Parathyroid adenoma (tissue), 2 donors: Measurements from ENCODE around the gene PRICKLE2.

Experiments
- H2AFZ ChIP-seq: fragments of 300-600 bp; sonication (generic); one replicate; pipeline ENCODE4 v1.7.0; 2017; ENCODE audit warnings: antibody characterized with exemption, mild to moderate bottlenecking
- H3K27ac ChIP-seq: fragments of 300-600 bp; sonication (generic); one replicate; pipeline ENCODE4 v1.7.0; 2017
- H3K27me3 ChIP-seq: fragments of 300-600 bp; sonication (generic); one replicate; pipeline ENCODE4 v1.7.0; 2017; ENCODE audit warnings: low read length; ENCODE audit not compliant: control insufficient read depth, insufficient read depth
- H3K36me3 ChIP-seq: fragments of 300-600 bp; sonication (generic); one replicate; pipeline ENCODE4 v1.7.0; 2017; ENCODE audit warnings: low read length; ENCODE audit not compliant: control insufficient read depth, insufficient read depth
- H3K4me1 ChIP-seq: fragments of 300-600 bp; sonication (generic); one replicate; pipeline ENCODE4 v1.7.0; 2017; ENCODE audit warnings: control low read depth
- H3K4me2 ChIP-seq: fragments of 300-600 bp; sonication (generic); one replicate; pipeline ENCODE4 v1.7.0; 2017; ENCODE audit warnings: low read length
- H3K4me3 ChIP-seq: fragments of 300-600 bp; sonication (generic); one replicate; pipeline ENCODE4 v1.7.0; 2017; ENCODE audit warnings: low read depth, low read length
- H3K79me2 ChIP-seq: fragments of 300-600 bp; sonication (generic); one replicate; pipeline ENCODE4 v1.7.0; 2017; ENCODE audit warnings: control low read depth
- H3K9ac ChIP-seq: fragments of 300-600 bp; sonication (generic); one replicate; pipeline ENCODE4 v1.7.0; 2017; ENCODE audit warnings: mild to moderate bottlenecking
- H3K9me3 ChIP-seq: fragments of 300-600 bp; sonication (generic); one replicate; pipeline ENCODE4 v1.7.0; 2017; ENCODE audit warnings: low read length; ENCODE audit not compliant: control insufficient read depth
- CTCF ChIP-seq: fragments of 300-600 bp; sonication (generic); IDR thresholded peaks from one replicate; pipeline ENCODE4 v1.7.0; 2017; ENCODE audit warnings: antibody characterized with exemption, mild to moderate bottlenecking
- donor health status: primary hyperparathyroidism.

The PRICKLE2 gene

DNA sequence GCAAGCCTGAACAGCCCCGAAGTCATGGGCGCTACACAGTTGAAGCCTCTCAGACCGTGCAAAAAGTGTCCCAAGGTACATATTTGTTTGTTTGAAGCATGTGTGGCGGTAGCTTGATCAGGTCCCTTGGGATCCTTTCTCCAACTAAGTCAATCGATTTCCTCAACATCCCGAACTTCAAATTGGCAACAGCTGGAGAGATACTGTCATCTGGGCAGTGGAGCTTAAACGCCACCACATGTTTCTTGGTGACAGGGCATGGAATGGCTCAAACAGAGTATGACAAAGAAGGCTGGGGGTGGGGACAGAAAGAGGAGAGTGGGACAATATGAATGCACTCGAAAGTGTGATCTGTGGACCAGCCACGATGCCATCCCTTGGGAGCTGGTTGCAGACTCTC lies 117.0 kb downstream of the PRICKLE2 start:
- H2AFZ ChIP-seq, result no peak overlapping the region
- H3K9ac ChIP-seq, result no peak overlapping the region
- no peak for TF ChIP-seq CTCF
- H3K27me3 ChIP-seq, result no peaks in the 10 kb centered on the region
- no peaks in the 10 kb centered on the region for H3K36me3 ChIP-seq
- no peaks in the 10 kb centered on the region for H3K9me3 ChIP-seq
- no peaks in the 10 kb centered on the region for H3K4me1 ChIP-seq
- no peak overlapping the region for H3K27ac ChIP-seq
- H3K4me2 ChIP-seq, result no peak overlapping the region
- H3K79me2 ChIP-seq, result no peaks in the 10 kb centered on the region
- no peak overlapping the region for H3K4me3 ChIP-seq

GRCh38 chr3:64107190-64107589 lies 118.1 kb downstream of the PRICKLE2 start:
- Histone ChIP-seq H3K27ac (no peak overlapping the region), H2AFZ (no peak overlapping the region), H3K4me1 (no peaks in the 10 kb centered on the region), H3K27me3 (no peaks in the 10 kb centered on the region), H3K79me2 (no peaks in the 10 kb centered on the region), H3K4me3 (no peak overlapping the region), H3K36me3 (no peaks in the 10 kb centered on the region), H3K4me2 (no peak overlapping the region), H3K9me3 (no peaks in the 10 kb centered on the region), H3K9ac (no peak overlapping the region)
- TF ChIP-seq CTCF, result no peak

DNA sequence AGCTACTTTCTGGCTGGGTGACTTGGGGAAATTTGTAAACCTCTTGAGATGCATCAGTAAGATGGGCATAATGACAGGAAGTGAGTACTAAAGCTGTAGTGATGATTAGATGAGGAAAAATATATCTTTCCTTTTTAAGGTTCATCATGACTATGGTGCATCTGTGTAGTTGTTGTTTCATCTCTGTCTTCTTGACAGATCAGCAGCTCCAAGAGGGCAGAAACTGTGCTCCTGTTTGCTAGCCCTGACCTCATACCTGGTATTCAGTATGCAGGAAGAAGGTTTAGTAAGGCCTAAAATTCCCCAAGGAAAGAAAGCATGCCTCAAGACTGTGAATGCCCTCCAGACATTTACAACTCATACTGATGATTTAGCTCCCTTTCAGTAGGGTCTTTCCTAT lies 119.5 kb downstream of the PRICKLE2 start:
- H3K4me1 ChIP-seq, result no peaks in the 10 kb centered on the region
- no peaks in the 10 kb centered on the region for H3K27me3 ChIP-seq
- no peaks in the 10 kb centered on the region for H3K9me3 ChIP-seq
- H3K36me3 ChIP-seq, result no peaks in the 10 kb centered on the region
- H3K27ac ChIP-seq, result no peak overlapping the region
- no peak overlapping the region for H2AFZ ChIP-seq
- TF ChIP-seq CTCF, result no peak
- no peak overlapping the region for H3K4me2 ChIP-seq
- H3K4me3 ChIP-seq, result no peak overlapping the region
- no peak overlapping the region for H3K9ac ChIP-seq
- H3K79me2 ChIP-seq, result no peaks in the 10 kb centered on the region

DNA sequence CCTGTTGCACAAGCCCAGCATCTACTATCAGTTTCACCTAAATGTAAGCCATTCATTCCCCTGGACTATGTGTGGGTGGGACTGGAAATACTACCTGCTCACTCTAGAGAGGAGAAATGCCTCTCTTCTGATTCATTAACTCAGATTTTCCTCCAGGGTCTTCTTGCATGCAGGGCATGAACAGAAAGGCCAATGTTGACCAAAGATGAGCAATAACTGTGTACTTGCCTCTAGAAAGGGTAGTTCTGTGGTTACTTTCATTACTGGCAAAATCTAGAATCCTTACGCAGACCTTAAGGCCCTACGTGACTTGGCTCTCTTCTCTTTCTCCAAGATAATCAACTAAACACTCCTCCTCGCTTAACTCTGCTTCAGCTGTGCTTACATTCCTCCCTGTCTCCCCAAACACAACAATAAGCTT lies 120.6 kb downstream of the PRICKLE2 start:
- Histone ChIP-seq H3K27ac (no peak overlapping the region), H3K4me3 (no peak overlapping the region)

More for the DNA sequence above, 120.6 kb downstream of the PRICKLE2 start:
- Histone ChIP-seq H3K27me3 (no peaks in the 10 kb centered on the region), H3K79me2 (no peaks in the 10 kb centered on the region), H2AFZ (no peak overlapping the region), H3K4me1 (no peaks in the 10 kb centered on the region), H3K9ac (no peak overlapping the region), H3K9me3 (no peaks in the 10 kb centered on the region), H3K4me2 (no peak overlapping the region), H3K36me3 (no peaks in the 10 kb centered on the region)
- no peak for TF ChIP-seq CTCF
